Measurements from ENCODE around the gene TMOD1. TPM values are rescaled to one million over a fixed set of nuclear protein-coding genes. Genes with fewer than 3 reads are reported as not detected.

Gene TMOD1
- total RNA-seq, 1 donor from 2014 or later, result 186 TPM

- H3K36me3 ChIP-seq, result peaks cover 14% of the 10 kb centered on the region
- intact Hi-C loops (cut with micrococcal nuclease), result no loop called here
- no peaks in the 10 kb centered on the region for H3K27me3 ChIP-seq (ENCODE audit: low read depth)
- no peak overlapping the region for H3K4me3 ChIP-seq
- H3K27ac ChIP-seq (replicated peaks), result peak overlapping the region; percentile 95
- H3K9me3 ChIP-seq (replicated peaks), result no peaks in the 10 kb centered on the region
- H3K4me1 ChIP-seq, result peaks cover 94% of the 10 kb centered on the region
- DNase-seq, result peak; percentile 64
- peak; percentile 17 for TF ChIP-seq CTCF (IDR thresholded peaks at IDR 0.05; ENCODE audit: borderline replicate concordance)
These were observed 55.5 kb downstream of the TMOD1 start for GRCh38 chr9:97556721-97557605.

GRCh38 chr9:97557606-97558095 lies 56.2 kb downstream of the TMOD1 start:
- no peak overlapping the region for H3K4me3 ChIP-seq
- no peak for TF ChIP-seq CTCF (IDR thresholded peaks at IDR 0.05; ENCODE audit: borderline replicate concordance)
- DNase-seq, result peak; percentile 81
- H3K27me3 ChIP-seq (ENCODE audit: low read depth), result no peaks in the 10 kb centered on the region
- intact Hi-C loops (cut with micrococcal nuclease), result no loop called here
- no peaks in the 10 kb centered on the region for H3K9me3 ChIP-seq (replicated peaks)
- peak overlapping the region; percentile 95 for H3K27ac ChIP-seq (replicated peaks)
- peaks cover 13% of the 10 kb centered on the region for H3K36me3 ChIP-seq
- peaks cover 96% of the 10 kb centered on the region for H3K4me1 ChIP-seq

- no peak for DNase-seq
- intact Hi-C loops (cut with micrococcal nuclease), result no loop called here
- no peak for TF ChIP-seq CTCF (IDR thresholded peaks at IDR 0.05; ENCODE audit: borderline replicate concordance)
- Histone ChIP-seq H3K27ac (replicated peaks) (peak overlapping the region; percentile 95), H3K36me3 (peaks cover 2% of the 10 kb centered on the region), H3K4me3 (no peak overlapping the region), H3K27me3 (ENCODE audit: low read depth) (no peaks in the 10 kb centered on the region), H3K9me3 (replicated peaks) (no peaks in the 10 kb centered on the region), H3K4me1 (peaks cover 96% of the 10 kb centered on the region)
These were observed 57.2 kb downstream of the TMOD1 start for GRCh38 chr9:97558701-97559101.

GRCh38 chr9:97559111-97559514 lies 57.6 kb downstream of the TMOD1 start:
- H3K4me1 ChIP-seq, result peaks cover 96% of the 10 kb centered on the region
- no peaks in the 10 kb centered on the region for H3K27me3 ChIP-seq (ENCODE audit: low read depth)
- peak overlapping the region; percentile 95 for H3K27ac ChIP-seq (replicated peaks)
- no peaks in the 10 kb centered on the region for H3K9me3 ChIP-seq (replicated peaks)
- no peak overlapping the region for H3K4me3 ChIP-seq
- intact Hi-C loops (cut with micrococcal nuclease), result no loop called here
- no peaks in the 10 kb centered on the region for H3K36me3 ChIP-seq
- DNase-seq, result no peak
- no peak for TF ChIP-seq CTCF (IDR thresholded peaks at IDR 0.05; ENCODE audit: borderline replicate concordance)

- peaks cover 96% of the 10 kb centered on the region for H3K4me1 ChIP-seq
- no peak overlapping the region for H3K4me3 ChIP-seq
- peak overlapping the region; percentile 95 for H3K27ac ChIP-seq (replicated peaks)
- intact Hi-C loops (cut with micrococcal nuclease), result no loop called here
- no peaks in the 10 kb centered on the region for H3K36me3 ChIP-seq
- H3K27me3 ChIP-seq (ENCODE audit: low read depth), result no peaks in the 10 kb centered on the region
- DNase-seq, result no peak
- H3K9me3 ChIP-seq (replicated peaks), result no peaks in the 10 kb centered on the region
- no peak for TF ChIP-seq CTCF (IDR thresholded peaks at IDR 0.05; ENCODE audit: borderline replicate concordance)
These were observed 58.7 kb downstream of the TMOD1 start for GRCh38 chr9:97560154-97560553.
